Endothelial cell of umbilical vein (primary cell): ENCODE measurements around the gene PSMA6. TPM values are rescaled to one million over a fixed set of nuclear protein-coding genes. Genes with fewer than 3 reads are reported as not detected.

Source experiments
- BruUV-seq: library from RNA; stranded (reverse); fragments of 400-500 nt; replicated peaks from 2 replicates; lab custom pipeline; 2021; lab: Mats Ljungman, UMichigan
- CTCF ChIA-PET: fragments of 300-600, 350-600 bp; sonication (Branson Sonifier 250); formaldehyde crosslinking; loops from one replicate; lab custom pipeline; 2021; ENCODE audit warnings: antibody characterized with exemption, inconsistent platforms; lab: Charles Lee
- POLR2A ChIA-PET: fragments of 300-600, 350-600 bp; sonication (Branson Sonifier 250); formaldehyde crosslinking; loops from one replicate; lab custom pipeline; 2021; ENCODE audit warnings: antibody characterized with exemption, inconsistent platforms; lab: Charles Lee
- DNase-seq: peaks from one replicate; pipeline ENCODE4 v3.0.0-alpha.2; 2011; ENCODE audit warnings: low read depth, low spot score
- FAIRE-seq: peaks from 2 replicates; lab custom pipeline; 2011; peaks lifted over from hg19 to GRCh38; lab: Jason Lieb, UNC
- H2AFZ ChIP-seq: 2 replicates; pipeline ENCODE4 v1.6.0; 2012; ENCODE audit warnings: low read depth, low read length, control low read depth, inconsistent platforms
- H3K27ac ChIP-seq: 2 replicates; pipeline ENCODE4 v1.5.1; 2011; ENCODE audit warnings: low read depth, mild to moderate bottlenecking, control low read depth, low read length, moderate library complexity; ENCODE audit not compliant: insufficient read depth
- H3K27me3 ChIP-seq, 2 experiments: 2 replicates each; pipeline versions ENCODE4 v1.6.0 to v1.6.1; 2011; ENCODE audit warnings: low read length in 2 of 2, mixed read lengths in 1 of 2; ENCODE audit not compliant: control insufficient read depth in 2 of 2, insufficient read depth in 2 of 2
- H3K36me3 ChIP-seq, 2 experiments: 2 replicates in 1 of 2; 3 replicates in 1 of 2; pipeline ENCODE4 v1.5.1; 2011; ENCODE audit warnings: low read length in 2 of 2, mild to moderate bottlenecking in 1 of 2, moderate library complexity in 1 of 2; ENCODE audit not compliant: control insufficient read depth in 2 of 2, insufficient read depth in 2 of 2; ENCODE audit errors: extremely low read depth in 1 of 2
- H3K4me1 ChIP-seq: 3 replicates; pipeline ENCODE4 v1.5.1; 2011; ENCODE audit warnings: mild to moderate bottlenecking, low read length; ENCODE audit not compliant: control insufficient read depth, insufficient read depth; ENCODE audit errors: extremely low read depth
- H3K4me2 ChIP-seq: 2 replicates; pipeline ENCODE4 v1.6.1; 2011; ENCODE audit warnings: low read length, control low read depth, mixed read lengths; ENCODE audit not compliant: insufficient read depth
- H3K4me3 ChIP-seq, 3 experiments: fragments of 200-600 bp in 1 of 3; sonication (generic), shearing (Covaris generic) in 1 of 3; replicated peaks in 1 of 3; 2 replicates each; pipeline ENCODE4 v1.5.1; 2011 to 2016; ENCODE audit warnings: control low read depth in 3 of 3, low read length in 3 of 3, mild to moderate bottlenecking in 2 of 3, inconsistent platforms in 1 of 3, low read depth in 1 of 3, moderate library complexity in 1 of 3; ENCODE audit not compliant: insufficient read depth in 1 of 3
- H3K79me2 ChIP-seq: 2 replicates; pipeline ENCODE4 v1.6.0; 2012; ENCODE audit warnings: low read length, inconsistent platforms; ENCODE audit not compliant: control insufficient read depth, insufficient read depth
- H3K9ac ChIP-seq: replicated peaks from 2 replicates; pipeline ENCODE3; 2011; ENCODE audit warnings: low read length, control low read depth; ENCODE audit not compliant: insufficient read depth; ENCODE audit errors: extremely low read depth
- H3K9me1 ChIP-seq: replicated peaks from 3 replicates; pipeline ENCODE4 v1.6.0; 2011; ENCODE audit warnings: mild to moderate bottlenecking, low read length; ENCODE audit not compliant: control insufficient read depth, insufficient read depth; ENCODE audit errors: extremely low read depth
- H3K9me3 ChIP-seq: replicated peaks from 2 replicates; pipeline ENCODE4 v1.5.1; 2012; ENCODE audit warnings: low read length, inconsistent platforms; ENCODE audit not compliant: control insufficient read depth, insufficient read depth
- H4K20me1 ChIP-seq: replicated peaks from 2 replicates; pipeline ENCODE3; 2011; ENCODE audit warnings: mild to moderate bottlenecking, low read length; ENCODE audit not compliant: control insufficient read depth, insufficient read depth; ENCODE audit errors: extremely low read depth
- EZH2 ChIP-seq: IDR thresholded peaks from 2 replicates; pipeline ENCODE4 v1.6.1; 2012; ENCODE audit warnings: borderline replicate concordance, low read depth, mild to moderate bottlenecking, moderate library complexity, low read length, inconsistent platforms; ENCODE audit not compliant: severe bottlenecking
- FOS ChIP-seq: IDR thresholded peaks from 2 replicates; pipeline ENCODE4 v1.6.1; 2011; ENCODE audit warnings: mild to moderate bottlenecking, low read length, moderate library complexity, borderline replicate concordance; ENCODE audit not compliant: insufficient read depth
- GATA2 ChIP-seq: IDR thresholded peaks from 2 replicates; pipeline ENCODE4 v1.7.0; 2011; ENCODE audit warnings: low read depth, mild to moderate bottlenecking, moderate library complexity, mixed read lengths, low read length; ENCODE audit not compliant: insufficient read length, insufficient read depth
- JUN ChIP-seq: IDR thresholded peaks from 2 replicates; pipeline ENCODE4 v1.6.1; 2011; ENCODE audit warnings: borderline replicate concordance, low read depth; ENCODE audit not compliant: insufficient read length, insufficient read depth
- MAX ChIP-seq: IDR thresholded peaks from 2 replicates; pipeline ENCODE4 v1.6.1; 2011; ENCODE audit not compliant: insufficient read depth, insufficient read length
- MYC ChIP-seq: IDR thresholded peaks from one replicate; pipeline ENCODE4 v1.6.1; 2011; ENCODE audit warnings: mild to moderate bottlenecking, low read depth, low read length
- POLR2A ChIP-seq: IDR thresholded peaks from 2 replicates; pipeline ENCODE4 v1.6.1; 2012; ENCODE audit warnings: low read depth, mild to moderate bottlenecking, control low read depth, low read length
- POLR2AphosphoS5 ChIP-seq: IDR thresholded peaks from 2 replicates; pipeline ENCODE4 v1.6.1; 2012; ENCODE audit warnings: low read depth, mild to moderate bottlenecking, control low read depth, low read length, moderate library complexity; ENCODE audit not compliant: insufficient read depth
- dilution Hi-C: fragments of 300-500 bp; cut with MboI; formaldehyde crosslinking; loops from one replicate; pipeline ENCODE4 v1.15.0; 2019; ENCODE audit warnings: low sequenced_read_pairs; ENCODE audit not compliant: extremely low pct_ligation_motif_present
- intact Hi-C: fragments of 100-400 bp; cut with micrococcal nuclease; formaldehyde crosslinking; loops from one replicate; pipeline ENCODE4 v1.10.0; 2022
- polyA plus RNA-seq, 4 experiments: library from polyadenylated mRNA; depleted of rRNA in 3 of 4; stranded (reverse) in 3 of 4; unstranded in 1 of 4; fragments of >200 nt; gene quantifications; 2 replicates each; pipeline versions ENCODE4 v1.2.1 to v1.2.3, GENCODE V29; 2011 to 2012; ENCODE audit warnings: missing spikeins in 1 of 4
- total RNA-seq: library from RNA; stranded (reverse); gene quantifications from 2 replicates; pipeline ENCODE4 v1.2.3, GENCODE V29; 2021
- TF ChIP-seq, protein P1 (sequence below), 2 donors: IDR thresholded peaks; 1 replicate in 1 of 2; 2 replicates in 1 of 2; pipeline ENCODE4 v1.5.1; 2011; ENCODE audit warnings: low read length in 2 of 2, mild to moderate bottlenecking in 2 of 2, moderate library complexity in 2 of 2, control low read depth in 1 of 2, inconsistent platforms in 1 of 2, low read depth in 1 of 2; ENCODE audit not compliant: insufficient read depth in 1 of 2; ENCODE audit errors: extremely low read depth in 1 of 2

Gene PSMA6
- total and polyA plus RNA-seq, 2 donors (not counting 3 experiments of a cell fraction or from before 2014, with no cell fraction given) = 170 to 197 TPM

DNA sequence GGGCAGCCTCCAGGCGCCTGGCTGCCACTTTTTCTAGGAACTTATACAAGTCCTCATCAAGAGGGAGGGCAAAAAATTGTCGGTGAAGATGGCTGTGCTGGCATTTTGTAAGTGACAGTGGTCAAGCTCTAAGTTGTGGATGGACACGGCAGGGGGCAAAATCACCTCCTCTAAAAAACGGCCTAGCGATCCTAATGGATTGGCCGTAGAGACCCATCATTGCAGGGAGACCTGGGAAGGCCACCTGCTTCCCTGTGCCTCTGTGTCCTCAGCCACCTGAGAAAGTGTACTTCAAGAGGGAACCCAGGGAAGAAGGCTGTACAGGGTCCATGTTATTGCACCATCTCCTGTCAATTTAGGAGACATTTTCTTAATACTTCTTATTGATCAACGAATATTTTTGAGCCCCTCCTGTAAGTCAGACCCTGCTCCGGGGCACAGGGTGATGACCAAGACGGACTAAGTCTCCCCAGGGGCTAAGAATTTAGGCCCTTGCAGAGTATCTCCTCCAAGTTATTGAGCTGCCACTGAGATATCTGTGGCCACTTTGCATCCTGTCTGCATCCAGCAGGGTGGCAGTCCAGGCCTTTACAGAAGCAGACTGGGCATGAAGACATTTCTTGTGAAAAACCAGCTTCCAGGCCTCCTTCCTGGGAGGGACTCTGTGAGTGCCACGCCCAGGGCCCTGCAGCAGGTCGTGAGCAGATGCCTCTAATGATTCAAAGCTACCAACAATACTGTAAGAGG lies 40.5 kb downstream of the PSMA6 start:
- CTCF ChIA-PET = interaction anchor here (0.7 to 1.7 kb wide), 6 partner anchors 9 to 79 kb away, joined by 3 to 6 read pairs (median 5); partner anchors contain the start of gene NFKBIA
- Histone ChIP-seq H4K20me1 (no peaks in the 10 kb centered on the region), H3K27ac (no peak overlapping the region), H3K36me3 (no peaks in the 10 kb centered on the region), H3K9me3 (no peaks in the 10 kb centered on the region), H3K4me3 (no peak overlapping the region), H2AFZ (peak overlapping the region; percentile 76), H3K27me3 (no peaks in the 10 kb centered on the region), H3K9me1 (no peaks in the 10 kb centered on the region), H3K79me2 (no peaks in the 10 kb centered on the region), H3K4me1 (peaks cover 31% of the 10 kb centered on the region), H3K9ac (no peak overlapping the region), H3K4me2 (no peak overlapping the region)
- TF ChIP-seq MAX (no peak), FOS (no peak), MYC (no peak), JUN (no peak), POLR2AphosphoS5 (no peak), POLR2A (no peak), GATA2 (no peak), EZH2 (no peak)
- TF ChIP-seq, protein P1, sequence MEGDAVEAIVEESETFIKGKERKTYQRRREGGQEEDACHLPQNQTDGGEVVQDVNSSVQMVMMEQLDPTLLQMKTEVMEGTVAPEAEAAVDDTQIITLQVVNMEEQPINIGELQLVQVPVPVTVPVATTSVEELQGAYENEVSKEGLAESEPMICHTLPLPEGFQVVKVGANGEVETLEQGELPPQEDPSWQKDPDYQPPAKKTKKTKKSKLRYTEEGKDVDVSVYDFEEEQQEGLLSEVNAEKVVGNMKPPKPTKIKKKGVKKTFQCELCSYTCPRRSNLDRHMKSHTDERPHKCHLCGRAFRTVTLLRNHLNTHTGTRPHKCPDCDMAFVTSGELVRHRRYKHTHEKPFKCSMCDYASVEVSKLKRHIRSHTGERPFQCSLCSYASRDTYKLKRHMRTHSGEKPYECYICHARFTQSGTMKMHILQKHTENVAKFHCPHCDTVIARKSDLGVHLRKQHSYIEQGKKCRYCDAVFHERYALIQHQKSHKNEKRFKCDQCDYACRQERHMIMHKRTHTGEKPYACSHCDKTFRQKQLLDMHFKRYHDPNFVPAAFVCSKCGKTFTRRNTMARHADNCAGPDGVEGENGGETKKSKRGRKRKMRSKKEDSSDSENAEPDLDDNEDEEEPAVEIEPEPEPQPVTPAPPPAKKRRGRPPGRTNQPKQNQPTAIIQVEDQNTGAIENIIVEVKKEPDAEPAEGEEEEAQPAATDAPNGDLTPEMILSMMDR (IDR thresholded peaks at IDR 0.05; ENCODE audit: extremely low read depth in 1 of 2, insufficient read depth in 1 of 2, low read depth in 1 of 2, low read length in 2 of 2) = no peak
- DNase-seq = no peak
- dilution Hi-C loops = no loop called here
- no TSS peak for BruUV-seq
- POLR2A ChIA-PET = no interaction called here
- FAIRE-seq = peak; percentile 74
- intact Hi-C loops = no loop called here
